Thymus (tissue), 11 donors: ENCODE measurements around the gene JARID2. TPM values are rescaled to one million over a fixed set of nuclear protein-coding genes. Genes with fewer than 3 reads are reported as not detected.
"Not testable (repeated sequence)": the region's sequence is repeated elsewhere in the genome, so short reads cannot be mapped to it uniquely, and the experiment has no call there.

Experiments used
- DNase-seq, 9 donors: peaks; one replicate each; pipeline ENCODE4 v3.0.0-alpha.2; 2013; ENCODE audit warnings: low spot score in 9 of 9, low read depth in 6 of 9, missing footprints in 1 of 9
- H3K27ac ChIP-seq, 2 donors: one replicate each; pipeline ENCODE4 v1.5.1; 2013; ENCODE audit warnings: control low read depth in 1 of 2, low read depth in 1 of 2, low read length in 1 of 2, mild to moderate bottlenecking in 1 of 2, moderate library complexity in 1 of 2
- H3K27me3 ChIP-seq, 2 donors: one replicate each; pipeline ENCODE4 v1.5.1; 2013; ENCODE audit warnings: low read length in 1 of 2; ENCODE audit not compliant: control insufficient read depth in 2 of 2, insufficient read depth in 1 of 2
- H3K36me3 ChIP-seq, 2 donors: one replicate each; pipeline ENCODE4 v1.5.1; 2013; ENCODE audit warnings: low read length in 1 of 2, mild to moderate bottlenecking in 1 of 2, moderate library complexity in 1 of 2; ENCODE audit not compliant: control insufficient read depth in 2 of 2, insufficient read depth in 2 of 2
- H3K4me1 ChIP-seq, 2 donors: one replicate each; pipeline ENCODE4 v1.5.1; 2013; ENCODE audit warnings: low read length in 2 of 2; ENCODE audit not compliant: control insufficient read depth in 2 of 2, insufficient read depth in 2 of 2
- H3K4me3 ChIP-seq, 2 donors: one replicate each; pipeline ENCODE4 v1.5.1; 2013; ENCODE audit warnings: low read length in 2 of 2, control low read depth in 1 of 2, mild to moderate bottlenecking in 1 of 2
- H3K9me3 ChIP-seq, 2 donors: one replicate each; pipeline ENCODE4 v1.5.1; 2013; ENCODE audit warnings: low read length in 1 of 2, mild to moderate bottlenecking in 1 of 2; ENCODE audit not compliant: control insufficient read depth in 2 of 2, insufficient read depth in 1 of 2
- whole genome bisulfite sequencing: extraction: QIAGEN DNeasy Blood & Tissue Kit; methylation state at CpG from one replicate; pipeline ENCODE4 v1.1.7; 2013; 5-methylcytosine and 5-hydroxymethylcytosine counted together
- polyA plus RNA-seq: library from polyadenylated mRNA; stranded (reverse); fragments of 200-250 nt; gene quantifications from one replicate; pipeline ENCODE4 v1.2.3, GENCODE V29; 2013
- total RNA-seq: library from RNA; stranded (reverse); fragments of 120-200 nt; gene quantifications from one replicate; pipeline ENCODE4 v1.2.4, GENCODE V29; 2013
- donor health status: healthy.

The JARID2 gene
- total and polyA plus RNA-seq, 2 donors: 15.8 to 20.9 TPM

DNA sequence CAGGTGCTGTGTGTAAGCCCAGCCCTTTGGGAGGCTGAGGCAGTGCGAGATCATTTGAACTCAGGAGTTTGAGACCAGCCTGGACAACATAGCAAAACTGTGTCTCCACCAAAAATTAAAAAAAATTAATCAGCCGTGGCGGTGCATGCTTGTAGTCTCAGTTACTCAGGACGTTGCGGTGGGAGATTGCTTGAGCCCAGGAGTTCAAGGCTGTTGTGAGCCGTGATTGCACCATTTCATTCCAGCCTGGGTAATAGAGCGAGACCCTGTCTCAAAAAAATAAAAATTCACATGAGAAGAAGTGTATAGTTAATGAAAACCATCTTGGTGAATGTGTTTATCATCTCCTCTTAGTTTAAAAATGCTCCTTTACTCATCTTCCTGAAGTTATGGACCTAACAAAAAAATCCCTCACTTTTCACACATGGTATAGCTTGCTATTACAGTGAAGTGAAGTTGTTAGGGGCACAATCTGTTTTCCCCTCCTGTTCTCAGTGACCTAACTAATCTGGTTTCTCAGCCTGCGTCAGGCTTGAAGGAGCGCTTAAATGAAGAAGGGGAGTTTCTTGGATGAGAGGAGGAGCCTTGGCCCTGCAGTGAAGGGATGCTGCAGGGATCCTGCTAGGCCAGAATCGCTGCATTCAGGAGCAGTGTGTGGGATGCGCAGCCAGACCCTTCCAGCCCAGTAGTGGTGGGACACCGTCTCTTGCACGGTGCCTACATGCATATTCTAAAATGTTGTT, 45.3 kb downstream of the JARID2 start:
- H3K27me3 ChIP-seq: no peaks in the 10 kb centered on the region
- 92% methylated on average over 13 of the region's 13 CpGs for WGBS
- no peak overlapping the region for H3K27ac ChIP-seq
- H3K36me3 ChIP-seq: peaks cover 0 to 9% of the 10 kb centered on the region in 2 donors
- peaks cover 8 to 16% of the 10 kb centered on the region in 2 donors for H3K4me1 ChIP-seq
- no peak for DNase-seq
- no peak overlapping the region for H3K4me3 ChIP-seq
- no peaks in the 10 kb centered on the region for H3K9me3 ChIP-seq

DNA sequence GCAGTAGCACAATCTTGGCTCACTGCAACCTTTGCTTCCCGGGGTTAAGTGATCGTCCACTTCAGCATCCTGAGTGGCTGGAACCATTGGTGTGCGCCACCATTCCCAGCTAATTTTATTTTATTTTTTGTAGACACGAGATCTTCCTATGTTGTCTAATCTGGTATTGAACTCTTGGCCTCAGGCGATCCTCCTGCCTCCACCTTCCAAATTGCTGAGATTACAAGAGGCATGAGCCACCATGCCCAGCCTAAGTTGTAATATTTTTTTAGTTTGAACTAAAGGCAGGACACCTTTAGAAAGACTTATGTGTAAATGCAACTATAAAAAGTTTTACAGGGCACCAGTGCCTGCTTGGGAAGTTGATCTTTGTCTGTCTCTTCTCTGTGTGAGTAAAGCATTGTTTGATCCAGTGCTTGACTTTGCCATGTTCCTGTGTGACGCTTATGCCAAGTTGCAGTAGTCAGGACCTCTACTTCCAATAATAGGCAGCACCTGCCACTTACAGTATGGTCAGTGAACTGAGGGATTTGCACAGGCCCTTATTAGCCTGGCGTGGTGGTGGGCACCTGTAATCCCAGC, 46.9 kb downstream of the JARID2 start:
- H3K36me3 ChIP-seq: peaks cover 0 to 7% of the 10 kb centered on the region in 2 donors
- no peaks in the 10 kb centered on the region for H3K27me3 ChIP-seq
- no peaks in the 10 kb centered on the region for H3K9me3 ChIP-seq
- DNase-seq: no peak
- 97% methylated on average over 7 of the region's 7 CpGs for WGBS
- no peak overlapping the region for H3K4me3 ChIP-seq
- no peak overlapping the region for H3K27ac ChIP-seq
- peaks cover 12 to 19% of the 10 kb centered on the region in 2 donors for H3K4me1 ChIP-seq

DNA sequence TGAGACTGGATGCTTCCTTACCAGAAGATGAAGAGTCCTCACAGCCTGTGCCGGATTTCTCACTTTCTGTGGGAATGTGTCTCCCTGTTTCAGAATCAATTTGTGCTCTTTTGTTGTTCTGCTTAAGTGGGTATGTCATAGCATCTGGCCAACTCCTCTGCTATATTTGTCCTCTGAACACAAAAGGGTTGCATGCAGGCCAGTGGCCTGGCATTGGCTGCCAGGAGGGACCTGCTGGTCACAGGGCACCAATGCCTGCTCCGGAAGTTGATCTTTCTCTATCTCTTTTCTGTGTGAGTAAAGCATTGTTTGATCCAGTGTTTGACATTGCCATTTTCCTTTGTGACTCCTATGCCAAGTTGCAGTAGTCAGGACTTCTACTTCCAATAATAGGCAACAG, 47.8 kb downstream of the JARID2 start:
- H3K4me1 ChIP-seq: peaks cover 13 to 22% of the 10 kb centered on the region in 2 donors
- H3K9me3 ChIP-seq: no peaks in the 10 kb centered on the region
- WGBS: 93% methylated on average over 2 of the region's 2 CpGs
- H3K27ac ChIP-seq: no peak overlapping the region
- DNase-seq: no peak
- H3K4me3 ChIP-seq: no peak overlapping the region
- no peaks in the 10 kb centered on the region for H3K27me3 ChIP-seq
- peaks cover 0 to 5% of the 10 kb centered on the region in 2 donors for H3K36me3 ChIP-seq

DNA sequence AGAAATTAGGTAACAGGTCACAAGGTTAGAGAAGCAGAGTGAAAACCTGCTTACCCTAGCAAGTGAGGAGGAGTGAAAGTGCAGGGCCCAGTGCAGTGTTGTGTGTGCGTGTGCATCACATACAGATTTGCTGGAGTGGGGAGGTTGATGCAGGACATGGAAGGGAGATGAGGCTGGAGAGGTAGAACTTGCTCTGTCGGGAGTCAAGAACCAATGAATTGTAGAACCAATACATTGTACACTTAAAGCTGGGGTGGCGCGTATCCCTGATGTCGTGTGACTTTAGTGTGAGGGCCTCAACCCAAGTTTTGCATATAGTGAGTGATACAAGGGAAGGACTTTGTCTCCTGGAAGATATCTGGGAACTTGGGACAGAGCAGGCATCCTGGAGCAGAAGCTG, 48.6 kb downstream of the JARID2 start:
- Histone ChIP-seq H3K9me3 (no peaks in the 10 kb centered on the region), H3K4me3 (no peak overlapping the region), H3K4me1 (peaks cover 21 to 30% of the 10 kb centered on the region in 2 donors), H3K27ac (no peak overlapping the region), H3K36me3 (peaks cover 0 to 3% of the 10 kb centered on the region in 2 donors), H3K27me3 (no peaks in the 10 kb centered on the region)
- over 99% methylated on average over 5 of the region's 5 CpGs for WGBS
- DNase-seq: no peak

DNA sequence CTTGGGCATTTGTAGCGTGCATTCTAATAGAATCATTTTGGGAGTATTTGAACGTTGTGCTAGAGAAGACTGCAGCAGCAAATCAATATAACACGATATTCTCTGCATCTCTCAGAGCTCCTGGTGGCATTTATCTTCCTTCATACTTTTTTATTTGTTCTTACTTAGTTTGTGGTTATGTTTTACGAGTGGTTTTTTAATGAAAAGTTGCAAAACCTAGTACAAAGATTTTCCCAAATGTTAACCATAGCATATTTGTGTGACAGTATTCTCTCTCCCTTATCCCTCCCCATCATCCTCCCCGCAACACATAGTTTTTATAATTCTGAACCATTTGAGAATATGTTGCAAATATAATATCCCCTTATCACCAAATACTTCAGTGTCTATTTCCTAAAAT, 50.4 kb downstream of the JARID2 start:
- 62% methylated on average over 5 of the region's 5 CpGs for WGBS
- Histone ChIP-seq H3K36me3 (no peaks in the 10 kb centered on the region), H3K27me3 (no peaks in the 10 kb centered on the region), H3K4me1 (peaks cover 28 to 38% of the 10 kb centered on the region in 2 donors), H3K27ac (no peak overlapping the region), H3K4me3 (no peak overlapping the region), H3K9me3 (no peaks in the 10 kb centered on the region)
- no peak for DNase-seq

- H3K4me1 ChIP-seq: peaks cover 28 to 38% of the 10 kb centered on the region in 2 donors
- H3K36me3 ChIP-seq: no peaks in the 10 kb centered on the region
- H3K9me3 ChIP-seq: no peaks in the 10 kb centered on the region
- no peak for DNase-seq
- H3K27ac ChIP-seq: no peak overlapping the region
- WGBS: 32% methylated on average over 2 of the region's 2 CpGs
- no peak overlapping the region for H3K4me3 ChIP-seq
- H3K27me3 ChIP-seq: no peaks in the 10 kb centered on the region
Observed at GRCh38 chr6:15296735-15297134, 50.9 kb downstream of the JARID2 start.

GRCh38 chr6:15297167-15297566, 51.3 kb downstream of the JARID2 start:
- H3K27me3 ChIP-seq, H3K4me3 ChIP-seq, H3K36me3 ChIP-seq, H3K9me3 ChIP-seq, DNase-seq, H3K27ac ChIP-seq: not testable (repeated sequence)
- 97% methylated on average over 12 of the region's 12 CpGs for WGBS
- peaks cover 28 to 38% of the 10 kb centered on the region in 2 donors for H3K4me1 ChIP-seq

GRCh38 chr6:15297895-15298590, 52.2 kb downstream of the JARID2 start:
- 96% methylated on average over 9 of the region's 9 CpGs for WGBS
- H3K9me3 ChIP-seq: no peaks in the 10 kb centered on the region
- H3K27ac ChIP-seq: no peak overlapping the region
- H3K36me3 ChIP-seq: no peaks in the 10 kb centered on the region
- no peaks in the 10 kb centered on the region for H3K27me3 ChIP-seq
- H3K4me1 ChIP-seq: peaks cover 28 to 37% of the 10 kb centered on the region in 2 donors
- no peak overlapping the region for H3K4me3 ChIP-seq
- no peak for DNase-seq
